DMS53 treated with DMSO at 0.1 percent for 48 hours (cell line): Measurements from ENCODE around the gene LRPAP1.
"Not testable (repeated sequence)": the region's sequence is repeated elsewhere in the genome, so short reads cannot be mapped to it uniquely, and the experiment has no call there.

ENCODE experiments used
- DNase-seq: peaks from one replicate; lab custom pipeline; 2025; ENCODE audit not compliant: unreplicated experiment; lab: John Stamatoyannopoulos, UW

Gene LRPAP1

DNA sequence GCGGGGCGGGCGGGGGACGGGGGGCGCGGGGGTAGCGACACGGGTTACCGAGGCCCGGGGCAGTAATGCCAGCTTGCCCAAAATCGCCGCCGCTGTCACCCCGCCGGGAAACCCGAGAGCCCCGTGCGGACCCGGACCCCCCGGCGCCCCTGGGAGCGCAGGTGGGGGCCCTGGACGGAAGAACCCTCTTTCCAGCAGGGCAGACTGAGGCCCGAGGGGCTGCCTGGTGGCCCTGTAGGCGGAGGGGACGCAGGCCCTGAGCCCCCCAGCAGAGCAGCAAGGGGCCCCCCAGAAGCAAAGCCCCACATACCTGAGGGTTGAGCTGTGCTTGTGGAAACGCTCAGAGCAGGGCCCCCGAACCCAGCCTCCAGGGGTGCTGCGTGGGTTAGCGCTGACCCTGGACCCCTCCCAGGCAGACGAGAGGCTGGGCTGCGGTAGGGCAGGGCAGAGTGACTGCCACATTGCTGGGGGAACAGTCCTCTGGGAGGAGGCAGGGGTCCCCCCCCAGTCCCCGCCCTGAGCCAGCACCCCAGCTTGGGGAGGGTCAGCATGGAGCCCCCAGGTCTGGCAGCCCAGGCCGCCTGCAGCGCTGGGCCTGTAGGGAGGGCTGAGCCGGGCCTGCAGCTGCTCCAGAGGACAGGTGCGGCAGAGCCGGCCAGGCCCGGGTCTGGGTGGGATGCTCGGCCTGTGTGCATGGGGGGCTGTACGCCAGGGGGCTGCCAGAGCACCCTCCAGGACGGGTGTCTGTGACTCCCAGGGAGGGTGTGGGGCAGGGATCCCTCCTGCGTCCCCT lies 68.5 kb downstream of the LRPAP1 start:
- DNase-seq: no peak

- DNase-seq: no peak
Observed at GRCh38 chr4:3462790-3463415, 69.3 kb downstream of the LRPAP1 start, which contains the start of gene DOK7. TSS of gene DOK7 (plus strand) at chr4:3463306. CDS start at chr4:3463376, 70 bp downstream.

DNA sequence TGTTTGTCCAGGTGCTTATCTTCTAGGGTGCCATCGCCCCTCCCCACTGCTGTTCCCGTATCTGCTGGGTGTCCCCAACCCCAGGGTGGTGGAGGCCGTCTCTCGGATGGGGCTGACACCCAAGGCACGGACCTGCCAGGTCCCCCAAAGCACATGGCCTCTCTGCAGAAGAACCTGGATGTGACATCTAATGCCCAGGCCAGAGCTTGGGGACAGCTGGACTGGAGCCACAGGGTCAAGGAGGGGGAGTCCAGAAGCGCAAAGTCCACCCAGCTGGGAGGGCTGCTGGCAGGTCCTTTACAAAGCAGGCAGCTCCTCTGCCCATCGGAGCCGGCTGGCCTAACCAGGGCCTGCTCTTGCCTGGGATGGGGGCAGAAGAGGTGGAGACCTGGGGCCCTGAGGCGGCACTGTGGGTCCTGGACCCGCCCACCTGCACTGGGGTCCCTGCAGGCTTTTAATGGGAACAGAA lies 69.9 kb downstream of the LRPAP1 start:
- DNase-seq: no peak

DNA sequence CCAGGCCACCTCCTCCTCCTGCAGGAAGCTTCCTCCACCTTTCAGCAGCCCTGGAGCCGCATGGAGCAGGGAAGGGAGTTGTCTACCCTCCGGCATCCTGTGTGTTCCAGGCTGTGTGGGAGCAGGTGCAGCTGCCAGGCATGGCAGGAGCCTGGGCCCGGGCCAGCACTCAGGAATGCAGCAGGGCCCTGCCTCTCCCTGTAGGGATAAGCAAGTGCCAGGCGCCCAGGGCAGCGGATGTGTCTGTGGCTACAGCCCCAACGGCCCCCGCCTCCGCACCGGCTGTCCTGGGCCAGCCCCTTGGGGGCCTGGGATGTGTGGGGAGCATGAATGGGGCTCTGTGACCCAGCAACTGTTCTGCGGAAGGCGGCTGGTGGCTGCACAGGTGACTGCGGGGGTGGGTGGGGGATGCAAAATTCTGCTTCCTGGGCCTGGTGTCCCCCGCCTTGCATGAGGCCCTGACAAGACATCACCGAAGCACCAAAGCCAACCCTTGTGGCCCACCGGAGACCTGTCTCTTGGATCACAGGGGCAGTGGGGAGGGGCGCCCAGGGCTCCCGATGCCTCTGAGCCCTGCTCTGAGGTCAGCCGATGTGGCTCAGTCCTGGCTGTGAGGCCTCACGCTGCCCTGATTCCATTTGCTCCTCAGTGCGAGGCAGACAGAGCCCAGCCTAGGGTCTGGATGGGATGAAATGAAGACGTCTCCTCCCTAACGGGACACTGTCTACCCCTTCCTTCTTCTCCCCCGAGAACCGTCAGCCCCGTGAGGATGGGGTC lies 70.5 kb downstream of the LRPAP1 start:
- peak; percentile 89 for DNase-seq

DNA sequence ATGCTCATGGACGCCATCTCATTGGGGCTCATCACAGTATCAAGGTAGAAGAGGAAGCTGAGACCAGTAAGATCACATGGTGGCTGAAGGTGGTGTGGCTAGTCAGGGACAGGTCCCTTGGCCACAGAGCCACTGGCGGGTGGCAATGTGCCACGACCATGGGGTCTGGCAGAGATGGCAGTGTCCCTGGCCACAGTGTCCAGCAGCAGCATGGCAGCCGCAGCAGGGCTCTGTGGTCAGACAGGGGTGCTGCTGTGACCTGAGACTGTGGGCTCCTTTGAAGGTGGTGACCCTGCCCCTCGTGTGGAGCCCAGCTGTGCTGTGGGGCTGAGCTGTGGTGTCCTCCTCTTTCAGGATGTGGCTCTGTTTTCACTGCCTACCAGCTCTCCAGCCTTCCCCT lies 71.3 kb downstream of the LRPAP1 start:
- DNase-seq: no peak

GRCh38 chr4:3459156-3459555 lies 73.1 kb downstream of the LRPAP1 start:
- not testable (repeated sequence) for DNase-seq

DNA sequence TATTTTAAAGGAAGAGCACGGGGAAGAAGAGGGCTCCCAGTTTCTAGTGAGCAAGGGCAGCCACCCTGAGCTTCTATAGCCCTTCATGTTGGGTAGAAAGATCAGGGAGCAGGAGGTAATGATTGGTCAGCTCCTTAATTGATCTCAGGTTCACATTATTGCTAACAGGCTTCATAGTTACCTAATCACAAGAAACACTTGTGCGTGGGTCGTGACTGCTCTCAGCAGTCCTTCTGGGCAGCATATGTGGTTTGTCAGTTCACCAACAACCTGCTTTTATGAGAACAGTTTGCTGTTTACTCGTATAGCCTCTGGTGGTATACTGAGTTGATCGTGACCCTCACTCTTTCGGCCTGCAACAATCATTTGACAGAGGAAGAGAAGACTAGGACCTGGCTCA lies 73.9 kb downstream of the LRPAP1 start:
- no peak for DNase-seq

- not testable (repeated sequence) for DNase-seq
Observed at GRCh38 chr4:3455596-3455995, 76.6 kb downstream of the LRPAP1 start.
